NCI-H2029 treated with DMSO at 0.1 percent for 48 hours (cell line): ENCODE measurements around the gene PIGU.
"Not testable (repeated sequence)": the region's sequence is repeated elsewhere in the genome, so short reads cannot be mapped to it uniquely, and the experiment has no call there.

Experiments used
- DNase-seq: peaks from one replicate; lab custom pipeline; 2025; lab: John Stamatoyannopoulos, UW

PIGU gene

GRCh38 chr20:34706912-34707784, 30.3 kb upstream of the PIGU start:
- DNase-seq, result no peak

GRCh38 chr20:34706302-34706875, 29.5 kb upstream of the PIGU start:
- DNase-seq, result no peak

GRCh38 chr20:34705397-34706301, 28.8 kb upstream of the PIGU start:
- DNase-seq, result no peak

- DNase-seq, result no peak
These were observed 28.1 kb upstream of the PIGU start for GRCh38 chr20:34705008-34705396.

GRCh38 chr20:34704177-34705007, 27.5 kb upstream of the PIGU start, which contains the start of gene TP53INP2:
Gene TP53INP2 (plus strand): TSS chr20:34704344. CDS start chr20:34708740, 4,396 bp downstream.
- peak; percentile 52 for DNase-seq

GRCh38 chr20:34703424-34704176, 26.7 kb upstream of the PIGU start:
- no peak for DNase-seq

- no peak for DNase-seq
These were observed 26.1 kb upstream of the PIGU start for GRCh38 chr20:34703061-34703423.

- no peak for DNase-seq
These were observed 24.7 kb upstream of the PIGU start for GRCh38 chr20:34701405-34702085.

GRCh38 chr20:34693414-34693813, 16.5 kb upstream of the PIGU start:
- peak; percentile 60 for DNase-seq

- no peak for DNase-seq
These were observed 14.9 kb upstream of the PIGU start for GRCh38 chr20:34691838-34692237.

GRCh38 chr20:34689486-34689885, 12.6 kb upstream of the PIGU start:
- DNase-seq, result no peak

GRCh38 chr20:34683667-34684066, 6.8 kb upstream of the PIGU start:
- no peak for DNase-seq

GRCh38 chr20:34680586-34681175, 3.8 kb upstream of the PIGU start:
- DNase-seq, result no peak

- DNase-seq, result no peak
These were observed 775 bp downstream of the PIGU start for GRCh38 chr20:34675993-34676641.

- no peak for DNase-seq
These were observed 1.3 kb downstream of the PIGU start for GRCh38 chr20:34675561-34675960.

- DNase-seq, result no peak
These were observed 3.5 kb downstream of the PIGU start for GRCh38 chr20:34673412-34673811.

GRCh38 chr20:34669094-34669493, 7.8 kb downstream of the PIGU start:
- DNase-seq, result no peak

GRCh38 chr20:34664751-34665150, 12.1 kb downstream of the PIGU start:
- DNase-seq, result not testable (repeated sequence)

- DNase-seq, result no peak
These were observed 13.5 kb downstream of the PIGU start for GRCh38 chr20:34663213-34663943.
